Measurements from ENCODE around the gene TEX10.

GRCh38 chr9:100317706-100318105, 35.0 kb downstream of the TEX10 start:
- TF ChIP-seq POLR2AphosphoS5 (IDR thresholded peaks at IDR 0.05; ENCODE audit: low read depth, low read length), result peak; percentile 28; the same call in 1 of the 2 replicates
- TF ChIP-seq CTCF (IDR thresholded peaks at IDR 0.05), result no peak
- no peak for TF ChIP-seq SIN3A (IDR thresholded peaks at IDR 0.05; ENCODE audit: borderline replicate concordance, low read depth, low read length)
- TF ChIP-seq JUND (IDR thresholded peaks at IDR 0.05), result peak; percentile 78
- no peak for TF ChIP-seq MXI1 (IDR thresholded peaks at IDR 0.05; ENCODE audit: low read depth, low read length)
- no peak for TF ChIP-seq TAF1 (IDR thresholded peaks at IDR 0.05; ENCODE audit: borderline replicate concordance, low read depth, low read length)
- no peak for TF ChIP-seq GATA2 (CRISPR knock-in tag; IDR thresholded peaks at IDR 0.05)
- no peak for TF ChIP-seq FOXJ3 (CRISPR knock-in tag; IDR thresholded peaks at IDR 0.05)
- no peak for TF ChIP-seq YY1 (IDR thresholded peaks at IDR 0.05; ENCODE audit: low read depth)
- TF ChIP-seq GABPA (IDR thresholded peaks at IDR 0.05; ENCODE audit: low read depth), result no peak
